Activated CD4-positive, CD25-positive, alpha-beta regulatory T cell (primary cell): ENCODE results near the gene QDPR.

Experiments
- DNase-seq, 4 experiments: peaks; one replicate each; lab custom pipeline; 2025; lab: John Stamatoyannopoulos, UW

Gene QDPR

DNA sequence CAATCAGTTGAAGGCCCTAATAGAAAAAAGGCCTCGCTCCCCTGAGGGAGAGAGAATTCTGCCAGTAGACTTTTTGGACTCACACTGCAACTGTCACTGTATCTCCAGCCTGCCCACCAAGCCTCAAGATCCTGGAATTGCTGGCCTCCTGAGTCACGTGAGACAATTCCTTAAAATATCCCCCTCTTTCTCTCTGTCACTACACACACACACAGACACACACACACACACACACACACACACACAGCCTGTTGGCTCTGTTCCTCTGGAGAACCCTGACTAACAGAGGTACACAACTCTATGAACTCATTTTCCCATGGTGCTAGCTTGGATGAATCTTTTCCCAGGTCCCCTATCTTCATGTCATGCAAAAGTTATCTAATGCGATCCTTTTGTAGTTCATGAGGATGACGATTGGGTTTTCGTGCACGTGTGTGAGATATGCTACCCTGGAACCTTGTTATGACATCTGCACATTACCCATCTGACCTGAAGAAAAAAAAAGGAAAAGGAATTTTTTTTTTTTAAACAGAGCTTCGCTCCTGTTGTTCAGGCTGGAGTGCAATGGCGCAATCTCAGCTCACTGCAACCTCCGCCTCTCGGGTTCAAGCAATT, 16.8 kb upstream of the QDPR start:
- no peak for DNase-seq

DNA sequence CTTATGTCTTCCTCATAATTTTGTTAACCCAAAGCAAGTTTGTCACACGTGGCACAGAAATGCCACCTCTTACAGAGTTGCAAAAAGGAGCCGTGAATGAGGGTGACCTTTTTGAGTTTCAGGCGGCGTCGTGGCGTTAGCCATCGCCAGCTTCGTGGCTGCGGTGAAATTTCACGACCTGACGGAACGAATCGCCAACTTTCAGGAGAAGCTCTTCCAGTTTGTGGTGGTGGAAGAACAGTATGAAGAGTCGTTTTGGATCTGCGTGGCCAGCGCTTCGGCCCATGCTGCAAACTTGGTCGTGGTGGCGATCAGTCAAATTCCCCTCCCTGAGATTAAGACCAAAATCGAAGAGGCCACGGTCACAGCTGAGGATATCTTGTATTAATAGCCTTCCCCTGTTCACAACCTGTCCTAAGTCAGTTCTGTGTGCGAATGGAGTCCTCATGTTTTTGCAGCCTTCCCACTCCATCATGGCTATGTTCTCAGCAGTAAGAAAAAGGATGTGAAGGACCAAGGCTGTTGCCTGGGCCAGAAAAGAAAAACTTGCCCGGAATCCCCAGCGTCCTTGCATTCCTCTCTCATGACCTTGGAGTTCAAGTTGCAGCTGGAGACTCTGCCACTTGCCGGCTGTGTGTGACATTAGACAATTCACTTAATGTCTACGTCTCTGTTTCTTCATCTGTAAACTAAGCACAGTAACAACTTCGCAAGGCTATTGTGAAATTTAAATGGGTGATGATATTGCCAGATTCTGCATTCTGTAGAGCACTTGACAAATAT, 15.0 kb upstream of the QDPR start:
- no peak for DNase-seq

DNA sequence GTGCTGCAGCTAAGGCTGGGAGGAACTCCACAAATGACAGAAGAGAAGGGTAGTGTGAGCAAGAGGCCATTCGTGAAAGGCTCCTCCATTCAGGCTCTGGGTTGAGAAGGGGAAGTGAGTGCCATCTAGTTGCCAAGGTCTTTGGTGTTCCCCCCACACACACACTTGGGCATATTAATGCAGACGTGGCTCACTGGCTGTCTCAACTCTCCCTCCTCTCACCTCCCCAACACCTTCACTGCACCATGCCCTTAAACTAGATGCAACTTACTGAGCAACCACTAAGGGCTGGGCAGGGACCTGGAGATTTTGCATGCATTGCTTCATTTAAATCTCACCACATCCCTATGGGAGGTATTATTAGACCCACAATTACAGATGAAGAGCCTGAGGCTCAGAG, 11.8 kb upstream of the QDPR start:
- no peak for DNase-seq

DNA sequence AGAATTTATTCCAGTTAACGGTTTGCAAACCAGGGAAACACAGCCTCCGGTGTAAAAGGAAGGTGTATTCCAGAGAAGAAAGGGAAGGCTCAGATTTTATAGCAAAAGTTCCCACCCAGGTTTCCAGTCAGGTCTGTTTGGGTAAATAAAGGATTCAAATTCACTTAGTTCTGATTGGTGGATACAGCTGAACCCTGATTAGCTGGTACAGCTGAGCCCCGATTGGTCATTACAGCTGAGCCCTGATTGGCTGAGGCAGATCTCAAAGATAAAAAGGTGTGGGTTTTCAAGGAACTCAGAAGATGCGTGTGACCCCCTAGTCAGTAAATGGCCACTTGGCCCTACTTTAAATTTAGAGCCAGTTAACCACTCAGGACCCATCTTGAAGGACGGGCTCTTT, 9.7 kb upstream of the QDPR start:
- no peak for DNase-seq

DNA sequence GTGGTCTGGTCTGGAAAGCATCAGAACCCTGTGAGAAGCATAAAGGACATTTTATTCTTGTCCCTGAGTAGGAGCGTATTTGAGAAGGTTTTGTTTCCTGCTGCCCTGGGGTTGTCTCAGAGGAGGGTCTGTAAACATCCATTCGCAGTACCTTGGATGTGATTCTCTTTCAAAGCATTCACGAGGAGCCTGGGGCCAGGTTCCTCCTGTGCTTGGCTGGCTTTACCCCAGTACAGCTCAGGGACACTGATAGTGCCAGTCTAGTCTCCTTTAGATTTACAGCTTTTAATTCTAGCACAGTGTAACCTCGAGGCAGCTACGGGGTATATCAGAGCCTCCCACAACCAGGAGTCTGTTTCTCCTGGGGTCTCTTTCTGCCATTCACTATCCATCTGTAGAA, 5.8 kb upstream of the QDPR start:
- DNase-seq: no peak

DNA sequence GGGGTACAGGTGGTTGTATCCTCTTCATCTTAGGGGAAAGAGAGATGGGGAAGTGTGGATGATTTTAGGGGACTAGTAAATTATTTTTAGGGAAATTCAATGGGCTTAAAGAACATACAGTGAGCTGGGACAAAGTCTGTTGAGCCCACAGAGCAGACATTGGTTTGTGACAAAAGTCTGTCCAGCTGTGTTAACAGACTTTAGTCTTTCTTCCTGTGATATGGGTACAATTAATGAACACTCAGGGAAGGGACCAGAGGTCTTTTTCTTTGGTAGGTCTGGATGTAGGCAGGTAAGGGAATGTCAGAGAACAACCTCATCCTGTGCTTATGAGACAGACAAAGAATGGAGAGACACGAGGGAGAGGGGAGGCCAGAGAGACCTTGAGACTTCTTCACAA, 5.1 kb upstream of the QDPR start:
- DNase-seq: no peak

DNA sequence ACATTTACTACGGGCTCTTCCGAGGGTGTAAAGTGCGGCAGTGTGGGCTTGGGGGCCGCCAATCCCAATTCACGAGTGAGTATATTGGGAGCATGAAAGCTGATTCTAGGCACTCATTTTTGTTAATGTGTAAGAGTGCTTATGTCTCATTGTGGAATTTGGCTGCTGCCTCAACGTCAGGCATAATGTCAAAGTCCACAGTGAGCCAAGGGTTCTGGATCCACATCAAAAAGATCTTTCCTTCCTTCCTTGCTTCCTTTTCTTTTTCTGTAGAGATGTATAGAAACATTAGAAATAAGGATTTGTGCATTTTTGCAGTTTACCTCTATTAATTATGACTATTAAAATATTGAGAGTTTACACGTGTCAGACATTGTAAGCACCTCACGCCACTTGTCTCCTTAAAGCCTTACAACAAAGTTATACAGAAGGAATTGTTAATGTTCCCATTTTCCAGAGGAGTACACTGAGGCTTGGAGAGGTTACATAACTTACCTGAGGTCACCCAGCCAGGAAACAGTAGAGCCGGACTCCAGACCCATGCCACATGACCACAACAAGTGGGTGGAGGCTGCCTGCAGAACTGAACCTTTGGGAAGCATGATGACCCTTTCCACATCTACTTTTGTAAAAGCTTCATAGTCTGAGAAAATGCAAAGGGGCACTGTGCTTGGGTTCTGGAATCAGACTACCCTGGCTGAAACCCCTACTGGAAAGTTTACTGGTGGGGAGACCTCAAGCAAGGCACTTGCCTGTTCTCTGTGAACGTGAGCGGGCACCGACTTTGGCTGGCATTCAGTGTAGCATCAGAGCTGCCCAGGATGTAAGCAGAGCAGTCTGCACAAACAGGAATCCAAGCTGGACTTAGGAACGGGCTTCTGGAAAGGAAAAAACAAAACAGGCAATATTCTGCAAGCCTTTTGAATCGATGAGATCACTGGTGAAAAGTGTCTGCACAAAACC, 3.8 kb upstream of the QDPR start:
- DNase-seq: no peak

DNA sequence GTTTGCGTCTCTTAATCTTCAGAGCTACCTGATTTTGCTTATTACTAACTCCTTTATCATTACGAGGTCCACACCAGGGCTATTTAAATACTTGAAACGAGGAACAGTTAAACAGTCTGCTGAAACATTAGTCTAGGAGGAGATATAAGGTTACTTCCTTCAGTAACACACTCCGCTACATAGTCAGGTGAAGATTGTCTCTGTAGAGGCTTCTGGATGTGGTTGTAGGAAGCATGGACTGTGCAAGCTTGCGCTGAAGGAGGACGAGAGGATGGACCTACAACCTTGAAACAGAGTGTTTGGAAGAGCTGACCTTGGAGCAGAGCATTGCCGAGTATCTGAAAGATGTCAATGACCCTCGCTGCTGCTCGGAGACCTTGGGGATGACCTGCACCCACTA, 3.0 kb upstream of the QDPR start, which contains the start of gene CLRN2:
Gene CLRN2, plus strand, starts transcription at position 301 of the 400 bp plus-strand sequence. CDS start 102 bp downstream, outside the sequence.
- DNase-seq: no peak

DNA sequence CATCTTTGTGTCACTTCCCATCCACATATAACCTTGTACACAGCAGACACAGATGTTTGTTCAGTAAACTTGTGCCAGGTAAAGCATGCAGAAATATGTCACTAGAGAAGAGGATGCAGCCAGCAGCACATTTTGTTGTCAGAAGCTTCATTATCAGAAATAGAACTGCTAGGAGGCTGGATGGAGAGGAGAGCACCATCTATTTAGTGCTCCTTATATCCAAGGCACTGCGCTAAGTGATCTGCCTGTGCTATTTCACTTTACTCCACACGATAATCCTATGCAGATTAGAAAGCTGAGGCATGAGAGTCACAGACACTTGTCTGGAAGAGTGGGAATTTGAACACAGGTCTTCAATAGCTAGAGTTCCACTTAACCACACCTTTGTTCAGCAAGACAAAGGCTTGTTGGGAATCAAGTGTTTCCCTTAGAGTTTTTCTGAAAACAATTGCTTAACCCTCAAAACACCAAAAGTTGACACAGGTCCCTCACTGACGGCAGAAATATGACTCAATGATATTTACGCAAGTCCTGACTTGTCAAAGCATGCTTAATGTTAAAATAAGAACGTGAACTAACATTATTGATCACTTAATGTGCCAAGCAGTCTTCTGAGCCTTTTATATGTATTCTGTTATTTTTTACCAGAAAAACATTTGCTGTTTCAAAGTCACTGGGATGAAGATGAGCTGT, 1.2 kb upstream of the QDPR start:
- DNase-seq: no peak

DNA sequence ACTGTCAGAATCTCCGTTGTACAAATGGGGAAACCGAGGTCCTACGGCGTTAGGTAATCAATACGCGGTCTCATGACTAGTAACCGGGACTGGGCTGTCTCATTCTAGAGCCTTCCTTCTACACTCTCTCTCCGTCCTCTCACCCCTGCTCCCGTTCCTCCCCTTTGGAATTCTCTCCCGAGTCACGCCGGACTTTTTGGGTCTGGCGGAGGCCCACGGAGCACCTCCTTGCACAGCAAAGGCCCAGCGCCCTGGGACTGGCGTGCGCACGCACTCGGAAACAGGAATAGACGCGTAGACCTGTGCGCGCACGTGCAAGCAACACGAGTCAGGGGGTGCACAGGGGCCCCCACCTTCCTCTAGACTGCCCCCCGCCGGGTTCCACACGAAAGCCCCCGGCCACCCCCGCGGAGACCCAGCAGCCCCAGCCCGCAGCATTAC, 361 bp downstream of the QDPR start:
- peak in 3 of 4 experiments; percentile 14 to 42 (median 31) for DNase-seq

DNA sequence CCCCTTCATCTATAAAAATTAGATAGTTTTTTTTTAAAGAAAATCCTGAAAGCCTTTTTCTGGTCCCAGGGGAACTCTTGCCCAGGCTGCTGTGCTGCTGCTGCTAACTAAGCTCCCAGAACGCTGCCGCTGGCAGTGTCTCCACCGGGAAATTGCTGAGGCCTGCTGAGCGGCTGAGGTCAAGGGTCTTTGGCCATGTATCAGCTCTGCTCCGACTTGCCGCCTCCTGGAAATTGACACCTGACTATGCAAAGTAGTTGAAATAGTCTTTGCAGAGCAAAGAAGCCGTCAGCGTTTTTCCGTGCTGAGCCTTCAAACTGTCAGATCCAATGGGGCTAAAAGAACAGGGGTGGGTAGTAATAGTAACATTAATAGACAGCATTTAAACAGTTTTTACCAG, 839 bp downstream of the QDPR start:
- DNase-seq: no peak

DNA sequence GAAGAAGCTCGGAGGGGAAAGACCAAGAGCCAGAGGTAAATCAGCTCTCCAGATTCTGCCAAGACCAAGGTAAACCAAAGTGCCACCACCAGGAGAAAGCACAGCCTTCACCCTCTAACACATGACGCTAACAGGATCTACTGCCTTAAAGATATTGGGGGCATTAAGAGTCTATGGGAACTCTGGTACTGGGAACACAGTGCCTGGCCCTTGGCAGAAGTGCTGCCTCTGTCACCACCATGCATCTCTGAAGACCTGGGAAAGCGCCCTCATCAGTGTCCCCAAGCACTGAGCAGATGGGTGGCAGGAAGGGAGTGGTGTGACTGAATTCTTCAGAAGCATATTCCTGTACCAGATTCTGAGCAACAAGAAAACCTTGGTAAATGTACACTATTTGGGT, 1.3 kb downstream of the QDPR start:
- DNase-seq: no peak

DNA sequence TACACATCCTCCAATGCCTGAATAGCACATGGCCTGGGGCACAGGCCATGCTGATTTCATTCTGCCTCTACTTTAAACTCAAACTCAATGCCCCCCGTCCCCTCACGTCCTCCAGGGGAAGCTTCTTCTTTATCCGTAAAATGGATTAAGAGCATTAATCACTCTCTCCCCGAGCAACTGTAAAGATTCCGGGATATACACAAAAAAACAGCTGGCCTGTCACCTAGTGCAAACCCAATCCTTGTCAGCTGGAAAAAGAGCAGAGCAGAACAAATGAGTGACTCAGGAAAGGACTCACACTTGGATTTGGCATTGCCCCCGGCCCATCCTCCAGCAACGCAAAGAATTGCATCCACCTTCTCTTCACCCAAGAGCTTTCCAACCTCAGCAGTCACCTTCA, 7.8 kb downstream of the QDPR start:
- DNase-seq: no peak

DNA sequence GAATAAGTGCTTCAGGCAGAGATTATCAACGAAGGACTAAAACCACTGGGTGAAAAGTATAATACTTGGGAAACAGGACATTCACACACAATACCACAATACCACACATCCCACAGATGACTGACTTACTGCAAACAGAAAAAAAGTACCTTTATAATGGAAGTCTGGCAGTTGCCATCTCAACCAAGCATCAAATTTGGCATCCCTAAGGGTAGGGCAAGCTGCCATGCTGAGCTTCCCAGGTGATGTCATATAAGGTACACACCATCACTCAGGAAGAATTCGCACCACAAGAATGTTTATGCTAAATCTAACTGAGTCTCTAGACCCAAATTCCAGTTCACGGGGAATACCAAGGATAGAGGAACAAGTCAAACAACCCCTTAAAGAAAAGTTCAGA, 9.1 kb downstream of the QDPR start:
- no peak for DNase-seq

DNA sequence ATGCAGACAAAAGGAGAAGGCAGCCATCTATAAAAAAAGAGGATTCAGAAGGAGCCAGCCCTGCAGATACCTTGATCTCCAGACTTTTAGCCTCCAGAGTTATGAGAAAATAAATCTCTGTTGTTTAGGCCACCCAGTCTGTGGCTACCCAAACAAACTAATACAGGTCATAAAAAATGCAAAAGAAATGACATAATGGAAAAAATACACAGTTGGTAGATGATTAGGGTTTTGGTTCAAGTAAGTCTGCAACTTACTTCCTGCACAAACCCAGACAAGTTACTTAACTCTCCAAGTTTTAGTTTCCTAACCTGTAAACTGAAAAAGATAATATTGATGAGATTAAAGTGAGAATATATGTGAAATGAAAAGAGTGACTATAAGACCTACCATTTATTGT, 11.3 kb downstream of the QDPR start:
- no peak for DNase-seq

DNA sequence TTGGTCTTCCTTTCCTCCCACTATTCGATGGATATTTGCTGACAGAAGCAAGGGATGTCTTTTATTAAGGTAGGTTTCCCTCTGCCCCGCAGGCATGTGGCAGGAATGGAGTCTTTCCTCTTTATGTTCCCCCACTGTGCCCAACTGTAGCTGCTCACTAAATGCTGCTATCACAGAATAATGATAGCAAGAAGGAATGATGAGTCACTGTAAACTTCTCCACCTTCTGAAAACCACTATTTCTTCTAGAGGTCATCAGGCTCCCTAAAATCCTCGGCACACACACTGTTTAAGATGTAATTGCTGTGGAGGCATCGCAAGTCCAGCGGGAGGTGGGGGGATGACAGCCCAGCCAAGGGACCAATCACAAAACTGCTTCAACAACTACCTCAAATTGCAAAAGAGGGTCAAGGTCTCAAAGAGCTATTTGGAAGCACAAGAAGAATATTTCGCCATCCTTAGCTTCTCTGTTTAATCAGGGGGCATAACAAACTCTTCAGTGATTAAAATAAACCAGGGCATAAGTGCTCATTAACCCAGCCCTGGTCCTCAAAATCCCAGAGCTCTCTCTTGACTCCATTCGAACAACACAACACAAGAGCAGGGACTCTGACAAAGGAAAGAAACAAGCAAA, 13.9 kb downstream of the QDPR start:
- no peak for DNase-seq

DNA sequence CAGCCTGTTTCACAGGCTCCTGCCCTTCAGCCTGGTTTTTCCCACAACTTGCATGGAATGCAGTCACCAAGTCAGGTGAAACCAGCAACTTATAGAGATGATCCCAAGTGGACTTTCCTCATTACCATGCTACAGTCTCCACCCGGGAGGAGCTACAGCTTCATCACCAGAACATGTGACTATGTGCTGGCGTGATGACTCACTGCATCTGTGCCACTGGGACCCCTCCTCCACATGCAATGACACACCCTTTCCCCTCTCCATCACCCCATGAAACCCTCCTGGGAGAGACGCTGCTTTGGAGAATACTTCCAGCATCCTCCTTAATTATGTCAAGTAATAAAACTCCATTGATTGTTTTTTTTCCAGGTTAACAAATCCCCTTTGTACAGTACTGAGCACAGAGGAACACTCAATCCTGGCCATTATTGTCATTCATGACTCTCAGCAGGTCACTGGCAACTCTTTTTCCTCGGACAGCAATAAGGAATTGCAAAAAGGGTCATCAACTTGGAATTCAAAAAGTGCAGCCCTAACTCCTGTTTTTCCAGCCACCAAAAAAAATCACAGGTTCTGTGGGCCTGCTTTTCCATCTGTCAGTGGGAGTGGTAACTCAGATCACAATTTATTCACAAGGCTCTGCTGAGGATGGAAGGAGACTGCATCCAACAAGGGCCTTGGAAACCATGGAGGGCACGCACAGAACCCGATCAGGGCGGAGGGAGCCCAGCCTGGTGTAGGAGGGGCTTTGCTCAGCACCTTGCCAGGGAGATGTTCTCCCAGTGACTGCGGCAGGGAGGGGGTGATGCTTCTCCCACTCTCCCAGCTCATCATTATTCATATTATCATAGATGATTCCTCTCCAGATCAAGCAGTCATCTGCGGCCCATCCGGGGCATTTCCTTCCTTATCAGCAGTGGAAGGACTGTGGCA, 17.4 kb downstream of the QDPR start:
- no peak for DNase-seq

DNA sequence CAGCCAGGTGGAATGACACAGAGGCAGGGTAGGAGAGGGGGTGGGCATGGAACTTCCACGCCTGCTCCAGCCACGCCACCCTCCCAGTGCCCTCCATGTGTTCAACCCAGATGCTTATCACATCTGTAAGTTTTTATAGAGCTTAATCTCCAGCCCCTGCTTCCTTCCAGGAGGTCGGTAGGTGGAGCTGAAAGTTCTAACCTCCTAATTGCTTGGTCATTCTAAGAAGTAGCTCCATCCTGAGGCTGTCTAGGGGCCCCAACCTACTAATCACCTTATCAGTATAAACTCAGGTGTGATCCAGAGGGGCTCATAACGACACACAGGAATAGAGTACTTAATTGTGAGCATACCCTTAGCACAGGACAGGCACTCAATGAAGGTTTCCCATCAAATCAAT, 18.3 kb downstream of the QDPR start:
- DNase-seq: no peak

DNA sequence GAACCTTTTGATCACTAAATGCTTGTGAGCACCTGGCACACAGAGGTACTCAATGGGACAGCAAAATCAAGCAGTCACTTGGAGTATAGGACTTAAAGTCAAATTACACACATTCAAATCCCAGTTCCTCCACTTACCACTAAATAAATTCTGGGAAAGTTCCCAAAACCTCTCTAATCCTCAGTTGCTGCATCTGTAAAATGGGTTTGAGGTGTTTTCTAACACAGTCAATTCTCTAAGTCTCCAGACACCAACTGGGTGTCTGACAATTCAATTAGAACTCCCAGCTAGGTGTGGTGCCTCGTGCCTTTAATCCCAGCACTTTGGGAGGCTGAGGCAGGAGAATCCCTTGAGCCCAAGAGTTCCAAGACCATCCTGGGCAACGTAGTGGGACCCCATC, 19.0 kb downstream of the QDPR start:
- no peak for DNase-seq

DNA sequence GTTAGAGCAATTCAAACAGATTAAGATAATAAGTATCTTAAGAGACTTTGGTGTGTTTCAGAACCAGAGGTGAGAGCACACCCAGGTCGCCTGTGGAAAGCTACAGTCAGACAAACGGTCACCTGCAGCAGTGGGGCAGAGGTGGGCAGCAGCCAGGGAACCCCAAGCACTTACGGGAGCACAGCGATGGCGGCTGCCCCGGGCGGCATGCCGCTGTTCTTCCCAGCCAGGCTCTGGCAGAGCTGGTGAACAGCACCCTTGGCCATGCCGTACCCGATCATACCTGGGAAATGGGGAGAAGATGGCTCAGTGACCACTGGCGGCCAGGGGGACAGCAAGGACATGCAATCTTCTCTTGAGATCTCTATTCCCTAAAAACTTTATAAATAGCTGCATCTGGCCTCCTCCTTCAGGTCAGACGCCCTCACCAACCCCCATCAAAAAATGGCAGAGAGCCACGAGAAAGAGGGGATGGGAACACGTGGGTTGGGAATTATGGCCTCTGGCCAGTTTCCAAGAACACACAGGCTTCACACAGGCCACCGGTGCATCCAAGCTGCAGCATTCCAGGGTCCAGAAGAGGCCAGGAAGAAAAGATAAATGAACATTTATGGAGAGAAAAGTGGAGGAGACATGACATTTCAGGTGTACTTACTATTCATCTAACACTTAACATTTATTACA, 19.7 kb downstream of the QDPR start:
- no peak for DNase-seq
